NCI-H524 (cell line): ENCODE results near the gene DHRS7C.

Source experiments
- DNase-seq, 2 experiments: peaks; one replicate each; lab custom pipeline; 2025; lab: John Stamatoyannopoulos, UW

DHRS7C gene

GRCh38 chr17:9765322-9765721 is 26.1 kb downstream of the DHRS7C start:
- no peak for DNase-seq

DNA sequence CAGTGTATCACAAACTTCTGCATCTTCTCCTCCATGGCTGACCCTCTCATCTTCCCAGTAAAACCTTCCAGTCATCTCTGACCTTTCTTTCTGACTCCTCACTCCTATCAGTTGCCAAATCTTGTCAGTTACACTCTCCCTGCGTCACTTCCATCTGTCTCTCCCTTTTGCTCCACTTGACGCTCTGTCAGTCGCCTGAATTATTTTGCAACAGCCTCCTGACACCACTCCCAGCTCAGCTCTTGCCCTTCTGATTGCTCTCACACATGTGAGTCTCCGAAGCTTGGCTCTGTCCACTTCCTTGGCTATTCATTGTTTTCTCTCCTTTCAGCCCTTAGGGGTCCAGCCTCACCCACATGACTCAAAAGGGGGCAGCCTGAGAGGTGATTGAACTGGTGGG is 27.7 kb downstream of the DHRS7C start:
- DNase-seq = peak; percentile 89 to 91

- no peak for DNase-seq
These were observed 31.1 kb downstream of the DHRS7C start for GRCh38 chr17:9760266-9760665.

DNA sequence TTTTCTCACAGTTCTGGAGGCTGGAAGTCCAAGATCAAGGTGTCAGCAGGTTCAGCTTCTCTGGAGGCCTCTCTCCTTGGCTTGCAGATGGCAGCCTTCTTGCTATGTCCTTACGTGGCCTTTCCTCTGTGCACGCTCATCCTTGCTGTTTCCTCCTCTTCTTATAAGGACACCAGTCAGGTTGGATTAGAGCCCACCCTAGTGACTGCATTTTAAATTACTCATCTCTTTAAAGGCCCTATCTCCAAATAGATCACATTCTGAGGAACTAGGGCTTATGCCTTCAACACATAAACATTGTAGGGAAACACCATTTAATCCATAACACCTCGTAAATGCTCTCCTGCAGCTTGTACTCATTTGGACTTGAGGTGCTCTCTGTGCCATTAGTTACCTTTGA is 36.3 kb downstream of the DHRS7C start:
- DNase-seq = no peak

GRCh38 chr17:9750524-9750923 is 40.9 kb downstream of the DHRS7C start:
- DNase-seq = no peak

DNA sequence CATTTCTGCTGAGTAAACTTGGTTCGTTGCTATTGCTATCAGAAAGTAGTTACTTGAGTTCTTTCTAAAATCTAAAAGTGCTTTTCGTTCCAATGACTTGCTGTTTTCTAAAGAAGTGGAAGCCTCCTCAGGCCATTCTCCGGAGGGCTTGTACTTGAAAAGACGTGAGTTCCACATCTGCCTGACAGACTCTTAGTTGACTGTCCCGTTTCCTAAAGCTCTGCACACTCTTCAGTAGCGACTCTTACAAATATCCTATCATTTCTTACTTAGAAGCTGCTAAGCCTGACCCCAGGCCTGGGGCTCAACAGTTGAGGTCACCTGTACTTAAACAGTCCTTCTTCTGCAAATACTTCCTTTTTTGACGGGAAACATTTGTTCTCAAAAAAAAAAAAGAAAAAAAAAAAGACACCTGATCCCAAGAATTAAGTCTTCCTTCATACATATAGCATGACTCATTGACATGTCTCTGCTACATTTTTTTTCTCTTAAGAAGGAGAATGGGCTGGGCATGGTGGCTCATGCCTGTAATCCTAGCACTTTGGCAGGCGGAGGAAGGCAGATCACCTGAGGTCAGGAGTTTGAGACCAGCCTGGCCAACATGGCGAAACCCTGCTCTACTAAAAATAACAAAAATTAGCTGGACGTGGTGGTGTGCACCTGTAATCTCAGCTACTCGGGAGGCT is 61.5 kb downstream of the DHRS7C start:
- no peak for DNase-seq

GRCh38 chr17:9729034-9729650 is 62.2 kb downstream of the DHRS7C start:
- peak; percentile 32 to 77 for DNase-seq

GRCh38 chr17:9728564-9728963 is 62.8 kb downstream of the DHRS7C start:
- no peak for DNase-seq

GRCh38 chr17:9728005-9728404 is 63.4 kb downstream of the DHRS7C start:
- no peak for DNase-seq

- DNase-seq = no peak
These were observed 65.1 kb downstream of the DHRS7C start for GRCh38 chr17:9726291-9726690.

GRCh38 chr17:9725575-9725974 is 65.8 kb downstream of the DHRS7C start:
- peak; percentile 22 to 78 for DNase-seq
